DMS 273 (cell line): Measurements from ENCODE around the gene TIMP3.

ENCODE experiments used
- DNase-seq: peaks from one replicate; lab custom pipeline; 2025; ENCODE audit not compliant: unreplicated experiment; lab: John Stamatoyannopoulos, UW

Gene TIMP3

DNA sequence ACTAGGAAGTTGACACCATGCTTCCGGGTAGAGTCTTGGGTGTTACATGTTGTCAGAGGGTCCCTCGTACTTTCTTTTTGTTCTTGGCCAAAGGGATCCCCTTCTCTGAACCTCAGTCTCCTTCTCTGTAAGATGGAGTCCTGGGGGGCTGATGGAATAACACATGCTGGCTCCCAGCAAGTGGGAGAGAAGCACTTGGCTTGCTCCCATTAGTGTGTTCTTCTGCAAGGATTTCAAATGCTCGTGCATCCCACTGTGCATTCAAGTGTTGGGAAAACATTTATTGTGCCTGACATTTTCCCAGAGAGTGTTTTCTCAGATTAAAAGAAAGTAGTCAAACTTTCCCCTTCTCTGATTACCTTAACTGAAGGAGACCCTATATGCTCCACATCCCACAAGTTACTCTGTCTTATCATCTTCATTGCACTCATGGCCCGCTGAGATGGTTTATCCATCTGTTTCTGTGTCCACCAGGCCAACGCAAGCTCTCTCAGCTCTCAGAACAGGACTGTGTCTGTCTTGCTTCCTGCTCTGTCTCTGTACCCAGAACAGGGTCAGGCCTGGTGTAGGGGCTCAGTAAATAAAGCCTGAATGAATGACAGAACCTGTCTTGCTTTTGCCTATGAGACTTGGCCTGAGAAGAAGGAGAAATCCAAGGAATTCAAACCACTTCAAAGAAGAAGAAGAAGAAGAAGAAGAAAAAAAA lies 16.0 kb upstream of the TIMP3 start:
- DNase-seq, result no peak

DNA sequence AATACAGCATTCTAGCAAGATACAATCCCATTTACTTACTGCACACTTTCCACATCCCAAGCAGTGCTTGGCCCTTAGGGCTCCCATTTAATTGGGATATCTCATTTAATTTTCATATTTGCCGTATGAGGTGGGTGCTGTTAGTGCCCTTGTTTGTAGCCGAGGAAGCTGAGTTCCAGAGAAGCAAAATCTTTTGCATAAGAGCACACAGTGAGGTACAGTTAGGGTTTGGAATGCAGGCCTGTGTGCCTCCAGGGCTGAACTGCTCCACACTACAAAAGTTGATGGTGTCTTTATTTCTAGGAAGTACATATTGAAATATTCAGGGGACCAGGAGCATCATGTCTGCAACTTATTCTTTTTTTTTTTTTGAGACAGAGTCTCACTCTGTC lies 15.5 kb upstream of the TIMP3 start:
- DNase-seq, result no peak

DNA sequence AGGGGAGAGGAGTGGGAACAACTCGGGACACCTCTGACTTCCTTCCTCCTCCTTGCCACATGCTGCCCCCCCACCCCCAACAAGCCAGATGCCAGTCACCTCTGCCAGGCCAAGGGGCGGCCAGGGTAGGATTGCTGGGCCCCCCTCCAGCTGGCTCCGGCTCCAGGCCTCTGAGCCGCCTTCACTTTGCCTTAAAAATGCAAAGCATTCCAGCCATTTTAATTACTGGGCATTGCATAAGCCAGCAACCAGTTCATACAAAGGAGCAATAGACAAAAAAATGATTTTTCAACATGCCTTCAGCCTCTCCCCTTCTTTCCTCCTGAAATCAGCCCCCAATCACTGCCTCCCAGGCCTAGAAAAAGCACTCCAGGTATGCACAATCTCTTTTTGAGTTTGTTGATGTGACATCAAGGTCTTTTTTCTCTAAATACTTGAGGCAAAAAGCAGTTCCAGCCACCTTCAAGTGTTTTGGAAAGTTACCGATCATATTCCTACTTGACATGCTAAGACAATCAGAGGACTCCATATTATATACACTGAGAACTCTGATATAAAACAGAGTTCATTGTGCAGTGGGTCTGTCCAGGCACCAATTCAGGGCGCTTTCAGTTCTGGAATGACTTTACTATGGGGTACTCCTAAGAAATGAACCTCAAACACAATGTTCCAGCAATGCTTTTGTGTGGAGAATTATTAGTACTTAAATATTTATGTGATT lies 12.4 kb upstream of the TIMP3 start:
- DNase-seq, result peak; percentile 5

- DNase-seq, result no peak
Observed at GRCh38 chr22:32789797-32790620, 11.5 kb upstream of the TIMP3 start.

GRCh38 chr22:32791056-32791455 lies 10.4 kb upstream of the TIMP3 start:
- DNase-seq, result no peak

- DNase-seq, result no peak
Observed at GRCh38 chr22:32791485-32791884, 10.0 kb upstream of the TIMP3 start.

DNA sequence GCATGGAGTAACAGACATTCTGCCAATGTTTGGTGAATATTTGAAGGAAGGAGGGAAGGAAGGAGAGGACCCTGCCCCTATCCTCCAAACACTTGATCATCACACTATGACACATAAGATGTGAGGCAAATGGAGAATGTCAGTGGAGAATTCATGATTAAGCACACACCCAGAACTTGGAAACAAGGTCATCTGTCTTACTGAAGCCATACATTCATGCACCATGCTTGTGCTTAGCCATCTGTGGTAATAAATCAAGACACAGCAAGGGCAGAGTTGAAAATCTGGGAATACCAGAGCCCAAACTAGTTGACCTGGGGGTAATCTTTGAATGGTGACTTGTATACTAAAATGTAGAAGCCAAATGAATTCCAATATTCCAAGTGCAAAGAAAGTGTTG lies 7.9 kb upstream of the TIMP3 start:
- DNase-seq, result no peak

GRCh38 chr22:32794449-32795213 lies 6.9 kb upstream of the TIMP3 start:
- DNase-seq, result no peak

GRCh38 chr22:32795214-32795596 lies 6.3 kb upstream of the TIMP3 start:
- no peak for DNase-seq

DNA sequence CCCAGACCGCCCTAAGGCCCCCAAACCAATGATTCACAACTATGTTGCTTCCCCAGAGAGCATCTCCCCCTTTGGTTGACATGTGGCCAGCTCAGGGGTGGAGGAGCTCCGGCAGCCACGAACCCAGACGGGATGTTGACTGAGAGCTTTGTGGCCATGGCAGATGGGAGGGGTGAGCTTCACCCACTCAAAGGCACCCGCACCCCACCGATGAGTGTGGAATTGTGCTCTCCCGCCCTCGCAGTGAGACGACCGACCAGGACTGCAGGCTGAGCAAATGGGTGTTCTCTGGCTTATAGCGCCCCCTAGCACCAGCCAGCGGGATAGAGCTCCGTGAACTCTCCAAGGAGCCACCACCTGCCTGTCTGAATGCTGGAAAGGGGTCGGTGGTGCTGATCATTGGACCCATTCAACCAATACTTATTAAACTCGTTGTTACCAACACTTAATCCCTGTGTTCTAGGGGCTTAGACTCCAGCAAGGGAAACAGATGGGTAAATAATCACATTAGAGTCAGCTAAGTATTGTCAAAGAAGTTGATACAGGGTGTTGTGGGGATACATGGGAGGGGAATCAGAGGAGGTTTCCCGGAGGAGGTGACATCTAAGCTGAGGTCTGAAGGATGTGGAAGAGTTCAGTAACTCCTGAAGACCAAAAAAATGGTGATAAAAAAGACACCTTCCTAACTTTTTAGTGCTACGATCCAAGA lies 4.5 kb upstream of the TIMP3 start:
- peak; percentile 65 for DNase-seq

- DNase-seq, result no peak
Observed at GRCh38 chr22:32799496-32799895, 2.0 kb upstream of the TIMP3 start.

- no peak for DNase-seq
Observed at GRCh38 chr22:32800158-32800882, 1.2 kb upstream of the TIMP3 start.

DNA sequence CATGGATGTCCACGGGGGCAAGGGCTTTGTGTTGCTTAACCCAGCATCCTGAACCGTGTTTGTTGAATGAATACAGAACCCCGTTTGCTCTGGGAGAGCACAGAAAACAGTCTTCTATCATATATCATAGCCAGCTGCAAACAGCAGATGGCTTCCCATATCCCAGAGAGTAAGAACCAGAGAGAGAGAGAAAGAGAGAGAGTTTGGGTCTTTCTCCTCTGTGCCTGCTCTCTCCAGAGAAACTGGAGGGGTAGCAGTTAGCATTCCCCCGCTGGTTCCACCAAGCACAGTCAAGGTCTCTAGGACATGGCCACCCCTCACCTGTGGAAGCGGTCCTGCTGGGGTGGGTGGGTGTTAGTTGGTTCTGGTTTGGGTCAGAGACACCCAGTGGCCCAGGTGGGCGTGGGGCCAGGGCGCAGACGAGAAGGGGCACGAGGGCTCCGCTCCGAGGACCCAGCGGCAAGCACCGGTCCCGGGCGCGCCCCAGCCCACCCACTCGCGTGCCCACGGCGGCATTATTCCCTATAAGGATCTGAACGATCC lies 440 bp upstream of the TIMP3 start:
- peak; percentile 43 for DNase-seq

DNA sequence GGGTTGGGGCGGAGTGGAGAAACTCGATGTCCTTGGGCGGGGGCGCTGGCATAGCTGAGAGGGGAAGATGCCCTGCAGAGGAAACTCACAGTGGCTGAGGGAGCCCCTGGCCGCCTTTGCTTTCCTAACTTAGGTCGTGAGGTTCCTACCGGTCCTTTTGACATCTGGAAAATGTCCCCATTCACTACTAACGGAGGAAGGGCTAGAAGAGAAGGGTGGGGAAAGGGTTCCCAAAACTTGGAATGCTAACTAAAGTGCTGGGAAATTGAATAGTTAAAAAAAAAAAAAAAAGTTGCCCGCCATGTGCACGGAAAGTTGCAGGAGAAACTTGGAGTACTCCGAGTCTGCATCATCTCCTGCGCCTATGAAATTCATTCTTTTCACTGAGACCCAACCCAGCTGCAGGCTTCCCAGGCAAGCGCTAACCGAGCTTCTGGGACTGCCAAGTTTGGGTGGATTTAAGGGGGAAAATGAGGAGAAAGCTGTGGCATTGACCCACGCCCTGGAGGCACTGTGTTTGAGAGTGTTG lies 796 bp downstream of the TIMP3 start:
- DNase-seq, result peak; percentile 29

DNA sequence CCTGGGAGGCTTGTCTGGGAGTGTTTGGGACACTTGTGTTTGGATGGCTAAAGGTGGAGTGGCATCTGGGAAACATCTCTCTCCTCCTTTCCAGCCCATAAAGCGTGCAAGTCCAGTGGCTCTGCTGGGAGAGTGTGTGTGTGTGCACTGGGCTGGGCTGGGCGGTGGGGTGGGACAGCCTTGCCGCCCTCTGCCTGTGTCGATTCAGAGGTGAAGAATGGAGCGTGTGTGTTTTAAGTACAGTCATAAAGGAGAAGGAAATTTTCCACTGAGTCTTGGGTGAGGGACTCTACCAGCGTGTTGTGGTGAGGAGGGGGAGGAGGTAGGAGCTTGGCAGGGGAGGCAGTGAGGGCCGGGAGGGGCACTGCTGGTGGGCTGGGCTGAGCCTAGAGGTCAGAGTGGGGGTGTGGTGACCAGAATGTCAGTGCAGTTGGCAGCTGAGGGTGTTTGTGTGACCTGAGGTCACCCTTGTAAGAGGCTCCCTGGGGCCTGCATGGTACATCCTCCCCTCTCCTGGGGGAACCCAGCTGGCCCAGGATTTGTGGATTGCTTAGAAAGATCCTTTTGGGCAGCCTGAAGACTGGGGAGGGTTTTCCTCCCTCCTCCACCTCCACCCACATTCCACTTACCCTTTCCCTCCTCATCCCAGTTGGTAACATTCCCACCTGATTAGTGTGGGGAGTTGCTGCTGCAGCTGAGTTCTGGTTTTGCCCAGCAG lies 1.7 kb downstream of the TIMP3 start:
- DNase-seq, result peak; percentile 10

- DNase-seq, result peak; percentile 10
Observed at GRCh38 chr22:32803738-32804435, 2.4 kb downstream of the TIMP3 start.

DNA sequence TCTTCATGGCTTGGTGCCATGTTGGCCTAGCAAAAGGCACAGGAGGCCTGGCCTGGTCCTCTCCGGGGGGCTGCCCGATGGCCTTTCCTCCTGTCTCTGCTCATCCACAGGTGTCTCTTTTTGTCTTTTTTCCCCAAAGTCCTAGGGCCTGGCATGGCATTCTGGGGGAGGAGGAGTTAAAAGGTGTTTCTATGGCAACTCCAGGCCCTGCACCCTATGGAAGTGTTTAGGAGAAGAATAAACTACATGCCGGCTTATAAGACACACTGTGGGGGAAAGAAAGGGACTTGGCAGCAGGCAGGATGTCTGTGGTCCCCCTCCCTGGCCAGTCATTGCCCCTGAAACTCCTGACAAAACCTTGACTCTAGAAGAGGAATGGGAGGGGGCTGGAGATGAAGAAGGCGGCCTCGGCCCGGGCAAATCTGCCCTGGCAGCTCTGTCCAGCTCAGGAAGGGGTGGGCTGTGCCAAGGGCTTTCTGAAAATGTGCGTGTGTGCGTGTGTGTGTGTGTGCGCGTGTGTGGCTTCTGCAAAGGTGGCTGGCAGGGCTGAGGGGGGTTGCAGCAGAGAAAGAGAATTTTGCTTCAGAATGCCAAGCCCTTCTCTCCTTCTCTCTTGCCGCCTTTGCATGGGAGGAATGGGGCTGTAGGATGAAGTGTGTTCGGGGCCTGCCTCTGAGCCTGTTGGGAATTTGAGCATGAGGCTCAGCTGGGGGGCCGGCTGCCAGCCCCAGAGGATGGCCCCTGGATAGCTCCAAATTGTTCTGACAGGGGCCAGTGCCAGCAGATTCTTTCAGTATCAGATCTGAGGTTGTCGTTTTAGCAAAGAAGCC lies 3.2 kb downstream of the TIMP3 start:
- DNase-seq, result peak; percentile 6
